AML-193 (cell line): ENCODE results near the gene TMBIM6.
"Not testable (repeated sequence)": the region's sequence is repeated elsewhere in the genome, so short reads cannot be mapped to it uniquely, and the experiment has no call there.

Source experiments
- DNase-seq, 2 experiments: peaks; one replicate each; lab custom pipeline; 2025; lab: John Stamatoyannopoulos, UW

The TMBIM6 gene

GRCh38 chr12:49776413-49776812 lies 35.1 kb downstream of the TMBIM6 start:
- DNase-seq, result peak; percentile 70 to 77

DNA sequence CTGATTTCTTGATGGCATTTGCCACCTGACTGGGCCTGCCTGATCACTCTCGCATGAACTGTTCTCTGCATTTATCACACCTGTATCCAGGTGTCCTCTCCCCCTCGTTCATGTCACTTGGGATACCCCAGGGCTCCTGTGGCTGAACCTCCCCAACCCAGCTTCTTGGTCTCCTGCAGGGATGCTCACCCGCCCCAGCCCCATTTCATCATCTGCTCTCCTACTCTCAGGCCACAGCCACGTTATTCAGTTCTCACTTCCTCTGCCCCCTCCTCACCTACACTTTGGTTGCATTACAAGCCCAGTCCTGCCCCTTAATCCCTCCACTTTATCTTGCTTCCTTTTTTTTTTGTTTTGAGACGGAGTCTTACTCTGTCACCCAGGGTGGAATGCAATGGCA lies 35.5 kb downstream of the TMBIM6 start:
- no peak for DNase-seq

GRCh38 chr12:49777341-49777740 lies 36.0 kb downstream of the TMBIM6 start:
- no peak for DNase-seq

- DNase-seq, result peak; percentile 17 to 18
These were observed 36.7 kb downstream of the TMBIM6 start for GRCh38 chr12:49777800-49778748.

GRCh38 chr12:49779581-49779980 lies 38.2 kb downstream of the TMBIM6 start:
- no peak for DNase-seq

DNA sequence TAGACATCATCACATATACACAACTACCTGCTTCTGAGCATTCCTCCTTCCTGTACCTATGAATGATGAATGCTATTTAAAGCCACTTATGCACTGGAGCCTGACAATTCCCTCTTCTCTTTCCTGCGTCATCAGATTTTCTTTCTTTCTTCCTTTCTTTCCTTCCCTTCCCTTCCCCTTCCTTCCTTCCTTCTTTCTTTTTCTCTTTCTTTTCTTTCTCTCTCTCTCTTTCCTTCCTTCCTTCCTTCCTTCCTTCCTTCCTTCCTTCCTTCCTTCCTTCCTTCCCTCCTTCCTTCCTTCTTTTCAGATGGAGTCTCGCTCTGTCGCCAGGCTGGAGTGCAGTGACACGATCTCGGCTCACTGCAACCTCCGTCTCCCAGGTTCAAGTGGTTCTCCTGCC lies 39.6 kb downstream of the TMBIM6 start:
- not testable (repeated sequence) for DNase-seq

DNA sequence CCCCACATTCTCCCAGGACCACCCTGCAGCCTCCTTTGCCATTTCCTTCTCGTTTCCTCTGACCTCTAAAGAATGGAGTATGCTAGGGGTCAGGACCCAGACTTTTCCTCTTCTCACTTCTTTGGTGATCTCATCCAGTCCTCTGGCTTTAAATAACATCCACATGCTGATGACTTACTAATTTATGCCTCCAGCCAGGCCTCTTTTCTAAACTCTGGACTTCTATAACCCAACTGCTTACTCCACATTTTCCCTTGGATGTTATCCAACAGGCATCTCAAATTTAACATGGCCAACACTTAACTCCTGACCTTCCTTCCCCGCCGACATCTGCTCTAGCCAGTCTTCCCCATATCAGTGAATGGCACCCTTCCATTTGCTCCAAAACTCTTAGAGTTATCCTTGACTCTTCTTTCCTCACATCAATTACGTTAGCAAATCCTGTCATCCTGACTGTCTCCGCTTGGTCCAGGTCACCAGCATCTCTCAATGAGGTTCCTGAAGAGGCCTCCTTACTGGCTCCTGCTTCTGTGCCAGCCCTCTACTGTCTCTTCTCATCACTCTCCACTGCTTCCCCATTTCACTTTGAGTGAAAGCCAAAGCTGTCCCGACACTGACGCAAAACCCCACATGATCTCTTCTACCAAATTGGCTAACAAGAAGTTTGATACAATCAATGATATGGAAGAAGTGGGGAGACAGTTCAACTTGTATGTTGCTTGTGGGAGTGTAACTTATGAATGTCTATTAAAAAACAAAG lies 42.7 kb downstream of the TMBIM6 start:
- peak; percentile 10 to 11 for DNase-seq

- DNase-seq, result no peak
These were observed 43.5 kb downstream of the TMBIM6 start for GRCh38 chr12:49784756-49785409.

DNA sequence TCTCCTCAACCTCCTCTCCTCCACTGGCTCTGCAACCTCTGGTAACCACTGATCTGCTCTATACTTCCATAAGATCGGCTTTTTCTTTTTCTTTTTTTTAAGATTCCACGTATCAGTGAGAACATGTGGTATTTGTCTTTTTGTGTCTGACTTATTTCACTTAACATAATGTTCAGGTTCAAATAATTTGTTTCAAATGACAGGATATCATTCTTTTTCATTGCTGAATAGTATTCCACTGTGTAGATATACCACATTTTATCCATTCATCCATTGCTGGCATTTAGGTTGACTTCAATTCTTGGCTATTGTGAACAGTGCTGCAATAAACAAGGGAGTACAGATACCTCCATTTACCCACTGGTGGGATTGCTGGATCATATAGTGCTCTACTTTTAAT lies 46.3 kb downstream of the TMBIM6 start:
- no peak for DNase-seq

DNA sequence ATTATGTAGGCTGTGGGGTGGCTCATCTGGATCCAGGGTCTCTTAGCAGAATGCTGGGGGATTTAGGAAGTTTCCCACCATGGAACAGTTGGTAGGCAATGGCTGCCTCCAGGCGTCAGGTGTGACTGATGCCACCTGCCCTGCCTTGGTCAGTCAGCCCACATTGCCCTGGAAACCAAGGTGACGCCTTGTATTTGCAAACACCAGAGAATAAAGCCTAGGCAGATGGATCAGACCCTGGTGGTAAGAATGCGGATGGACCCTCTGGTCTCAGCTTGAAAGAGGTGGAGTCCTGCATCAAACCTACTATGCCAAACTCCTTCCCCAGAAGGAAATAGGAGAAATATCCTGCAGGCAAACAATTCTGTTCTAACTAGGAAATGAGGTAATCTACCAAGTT lies 48.6 kb downstream of the TMBIM6 start:
- no peak for DNase-seq

DNA sequence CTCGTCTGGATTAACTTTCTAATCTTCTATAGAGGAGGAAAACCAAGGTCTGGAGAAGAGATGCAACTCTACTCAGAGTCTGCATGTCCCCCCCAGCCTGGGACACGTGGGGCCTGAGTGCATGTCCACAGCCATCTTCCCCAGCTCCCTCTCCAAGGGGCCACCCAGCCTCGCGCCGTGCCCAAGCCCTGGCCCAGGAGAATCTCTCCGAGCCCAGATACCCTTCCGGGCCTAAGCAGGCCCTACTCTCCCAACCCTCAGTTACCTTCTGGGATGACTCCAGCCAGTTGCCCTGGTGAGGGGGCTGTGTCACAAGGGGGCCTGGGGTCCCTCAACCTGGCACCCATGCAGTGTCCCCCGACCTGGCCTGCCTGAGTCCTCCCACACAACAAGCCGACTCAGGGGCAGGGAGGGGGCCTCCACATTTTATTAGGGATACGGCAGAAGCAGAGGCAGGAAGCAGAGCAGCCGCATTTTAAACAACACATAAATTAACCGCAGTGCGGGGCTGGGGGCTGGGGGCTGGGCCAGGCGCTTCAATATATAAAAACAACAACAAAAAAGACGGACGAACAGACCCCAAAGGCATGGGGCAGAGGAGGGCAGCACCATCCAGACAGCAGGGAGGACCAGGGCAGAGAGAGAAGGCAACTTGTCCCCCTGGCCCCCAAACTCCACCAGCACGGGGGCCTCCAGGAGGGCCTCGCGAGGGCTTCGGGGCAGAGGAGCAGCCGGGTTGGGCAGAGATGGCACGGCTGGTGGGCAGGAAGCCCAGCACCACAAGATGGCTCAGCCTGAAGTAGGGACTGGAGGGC lies 49.6 kb downstream of the TMBIM6 start:
- no peak for DNase-seq

GRCh38 chr12:49791700-49792099 lies 50.3 kb downstream of the TMBIM6 start:
- DNase-seq, result no peak

DNA sequence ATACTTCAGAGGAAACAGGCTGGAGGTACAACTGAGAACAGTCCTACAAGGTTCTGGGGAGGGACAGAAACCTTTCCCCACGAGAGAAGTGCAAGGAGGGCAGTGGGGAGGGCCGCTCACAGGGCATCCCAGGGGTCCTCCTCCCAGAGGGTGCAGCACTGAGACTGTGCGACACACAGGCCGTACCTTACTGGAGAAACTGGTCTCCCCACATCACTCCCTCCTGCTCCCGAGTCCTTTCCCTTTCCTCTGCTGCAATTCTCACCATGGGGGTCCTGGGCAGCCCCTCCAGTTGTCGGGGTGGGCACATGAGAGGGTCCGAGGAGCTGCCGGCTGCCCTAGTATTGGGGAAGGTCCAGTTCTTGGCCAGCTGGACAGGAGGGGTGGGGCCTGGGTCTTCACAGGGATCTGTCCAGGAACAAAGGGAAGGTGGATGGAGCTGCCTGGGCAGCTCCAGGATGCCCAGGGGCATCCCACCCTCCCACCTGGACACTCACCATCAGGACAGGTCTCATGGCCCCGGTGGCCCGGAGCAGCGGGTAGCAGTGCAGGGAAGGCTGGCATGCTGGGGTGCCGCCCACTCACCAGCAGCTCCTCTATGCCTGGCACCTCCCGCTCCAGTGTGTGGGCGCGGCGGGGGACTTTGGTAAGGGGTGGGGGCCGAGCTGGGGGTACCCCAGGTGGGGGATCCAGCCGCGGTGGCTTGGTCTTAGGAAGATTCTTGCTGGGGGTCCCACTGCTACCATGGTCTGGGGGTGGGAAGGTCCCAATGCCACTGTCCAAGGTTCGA lies 51.0 kb downstream of the TMBIM6 start:
- no peak for DNase-seq

GRCh38 chr12:49792976-49793580 lies 51.7 kb downstream of the TMBIM6 start:
- no peak for DNase-seq

GRCh38 chr12:49793620-49794019 lies 52.3 kb downstream of the TMBIM6 start:
- DNase-seq, result no peak

GRCh38 chr12:49794021-49794420 lies 52.7 kb downstream of the TMBIM6 start:
- no peak for DNase-seq

GRCh38 chr12:49794811-49795653 lies 53.7 kb downstream of the TMBIM6 start:
- no peak for DNase-seq

DNA sequence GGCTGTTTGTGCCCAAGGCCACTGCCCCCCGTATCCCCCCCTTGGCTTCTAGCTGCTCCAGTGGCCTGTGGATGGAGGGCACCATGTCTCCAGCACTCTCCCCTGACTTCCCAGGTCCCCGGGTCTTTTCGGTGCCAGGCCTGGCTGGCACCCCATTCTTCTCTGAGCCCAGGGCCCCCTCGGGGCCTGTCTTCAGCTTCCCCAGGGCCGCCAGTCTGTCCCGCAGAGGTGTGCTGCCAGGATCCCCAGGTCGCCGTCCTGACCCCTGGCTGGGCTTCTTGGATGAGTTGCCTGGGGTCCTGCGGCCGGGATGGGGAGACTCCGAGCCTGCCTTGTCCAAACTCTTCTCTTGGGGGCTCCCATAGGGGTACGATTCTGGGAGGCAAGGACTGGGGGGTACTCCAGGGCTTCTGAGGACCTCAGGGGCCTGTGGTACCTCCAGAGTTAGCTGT lies 54.3 kb downstream of the TMBIM6 start:
- no peak for DNase-seq

DNA sequence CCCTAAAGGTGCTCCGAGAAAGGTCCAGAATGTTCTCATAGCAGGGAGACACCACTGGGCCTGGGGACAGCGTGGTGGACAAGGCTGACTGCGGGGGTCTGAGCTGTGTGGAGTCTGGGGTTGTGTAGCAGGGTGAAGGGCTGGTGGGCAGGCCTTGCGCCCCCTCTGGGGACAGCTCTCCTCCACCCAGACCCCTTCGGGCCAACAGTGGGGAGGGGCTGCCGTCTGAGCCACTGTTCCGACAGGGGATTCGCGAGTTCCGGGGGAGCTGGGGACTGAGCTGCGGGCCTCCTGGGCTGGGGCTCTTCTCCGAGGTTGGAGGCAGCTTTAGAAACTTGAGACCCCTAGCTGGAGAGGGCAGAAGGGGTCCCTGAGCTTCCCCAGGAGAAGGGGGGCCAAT lies 54.8 kb downstream of the TMBIM6 start:
- DNase-seq, result no peak
